ENCODE data around the gene PKM.
"Not testable (repeated sequence)": the region's sequence is repeated elsewhere in the genome, so short reads cannot be mapped to it uniquely, and the experiment has no call there.

Gene PKM

DNA sequence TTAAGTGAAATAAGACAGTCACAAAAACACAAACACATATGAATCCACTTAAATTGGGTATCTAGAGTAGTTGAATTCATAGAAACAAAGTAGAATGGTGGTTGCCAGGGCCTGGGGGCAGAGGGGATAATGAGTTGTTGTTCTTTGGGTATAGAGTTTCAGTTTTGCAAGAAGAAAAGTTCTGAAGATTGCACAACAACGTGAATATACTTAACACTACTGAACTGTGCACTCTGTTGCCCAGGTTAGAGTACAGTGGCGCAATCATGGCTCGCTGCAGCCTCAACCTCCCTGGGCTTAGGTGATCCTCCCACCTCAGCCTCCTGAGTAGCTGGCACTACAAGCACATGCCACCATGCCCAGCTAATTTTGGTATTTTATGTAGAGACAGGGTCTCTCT lies 48.3 kb downstream of the PKM start:
- H3K27me3 Mint-ChIP-seq: peaks cover 40% of the 10 kb centered on the region
- no peaks in the 10 kb centered on the region for H3K4me1 Mint-ChIP-seq
- no peaks in the 10 kb centered on the region for H3K9me3 Mint-ChIP-seq
- no peaks in the 10 kb centered on the region for H3K36me3 Mint-ChIP-seq (ENCODE audit: low read depth)
- ATAC-seq (no peak), DNase-seq (no peak)
- H3K27ac Mint-ChIP-seq: no peak overlapping the region
- H3K4me3 Mint-ChIP-seq: no peak overlapping the region

DNA sequence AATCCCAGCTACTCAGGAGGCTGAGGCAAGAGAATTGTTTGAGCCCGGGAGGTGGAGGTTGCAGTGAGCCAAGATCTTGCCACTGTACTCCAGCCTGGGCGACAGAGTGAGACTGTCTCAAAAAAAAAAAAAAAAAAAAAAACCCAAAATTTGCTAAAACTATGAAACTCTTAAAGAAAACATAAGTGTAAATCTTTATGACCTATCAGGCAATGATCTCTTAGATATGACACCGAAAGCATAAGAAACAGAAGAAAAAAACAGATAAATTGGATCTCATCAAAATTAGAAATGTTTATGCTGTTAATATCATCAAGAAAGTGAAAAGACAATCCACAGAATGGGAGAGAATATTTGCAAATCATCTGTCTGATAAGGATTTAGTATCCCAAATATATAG lies 48.7 kb downstream of the PKM start:
- DNase-seq: no peak
- Mint-ChIP-seq H3K4me3 (no peak overlapping the region), H3K27me3 (peaks cover 40% of the 10 kb centered on the region), H3K9me3 (no peaks in the 10 kb centered on the region), H3K27ac (no peak overlapping the region), H3K36me3 (ENCODE audit: low read depth) (no peaks in the 10 kb centered on the region), H3K4me1 (no peaks in the 10 kb centered on the region)
- no peak for ATAC-seq

DNA sequence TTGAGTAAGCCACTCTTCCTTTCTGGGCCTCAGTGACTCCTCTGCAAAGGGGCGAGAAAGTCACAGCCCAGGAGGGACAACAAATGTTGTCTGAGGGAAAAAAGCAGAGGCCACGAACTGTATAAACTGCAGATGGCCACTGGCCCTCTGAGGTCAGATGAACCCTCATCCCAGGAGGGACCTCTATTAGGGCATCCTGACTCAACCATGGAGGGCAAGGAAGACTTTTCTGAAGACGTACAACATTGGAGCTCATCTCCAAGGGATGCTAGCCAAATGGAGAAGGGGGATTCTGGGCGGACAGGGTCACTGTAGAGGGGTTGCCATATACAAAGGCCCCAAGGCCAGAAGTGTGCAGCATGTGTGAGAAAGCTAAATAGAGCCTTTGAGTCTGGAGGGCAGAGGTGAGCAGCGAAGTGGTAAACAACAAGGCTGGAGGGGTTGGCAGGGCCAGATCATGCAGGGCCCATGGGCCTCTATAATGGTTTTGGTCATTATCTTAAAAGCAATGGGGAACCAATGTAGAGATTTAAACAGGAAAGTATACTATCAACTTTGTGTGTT lies 50.1 kb downstream of the PKM start:
- Mint-ChIP-seq H3K27ac (no peak overlapping the region), H3K4me3 (no peak overlapping the region), H3K36me3 (ENCODE audit: low read depth) (no peaks in the 10 kb centered on the region), H3K27me3 (peaks cover 34% of the 10 kb centered on the region), H3K4me1 (no peaks in the 10 kb centered on the region), H3K9me3 (no peaks in the 10 kb centered on the region)
- DNase-seq: no peak
- no peak for ATAC-seq

DNA sequence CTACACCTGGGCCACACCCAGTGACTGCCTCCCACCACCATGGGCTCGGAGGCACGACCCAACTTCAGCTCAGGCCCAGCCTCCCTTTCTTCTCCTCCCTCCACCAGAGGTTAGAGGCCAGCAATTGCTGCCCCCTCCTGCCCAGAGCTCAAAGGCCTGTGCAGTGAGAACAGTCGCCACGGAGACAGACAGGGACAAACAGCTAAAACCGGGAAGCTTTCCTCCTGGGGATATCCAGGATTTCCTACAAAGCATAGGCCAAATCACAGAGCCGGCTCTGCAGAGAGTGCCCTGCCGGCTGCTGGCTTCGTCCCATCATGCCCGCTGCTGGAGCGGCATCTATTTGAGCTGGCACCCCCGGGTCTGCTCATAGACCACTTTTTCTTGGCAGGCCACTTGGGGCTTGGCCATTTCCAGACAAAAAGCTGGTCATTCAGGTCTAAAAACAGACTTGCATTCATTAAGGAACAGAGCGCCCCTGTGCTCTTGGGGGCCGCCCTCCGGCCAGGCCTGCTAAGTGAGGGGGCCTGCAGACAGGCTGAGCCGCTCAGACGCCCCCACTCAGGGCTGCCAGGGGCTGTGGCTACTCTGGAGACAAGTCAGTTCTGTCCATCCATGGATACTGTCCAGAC lies 50.9 kb downstream of the PKM start:
- ATAC-seq (no peak), DNase-seq (no peak)
- peaks cover 32% of the 10 kb centered on the region for H3K27me3 Mint-ChIP-seq
- H3K4me1 Mint-ChIP-seq: no peaks in the 10 kb centered on the region
- no peak overlapping the region for H3K4me3 Mint-ChIP-seq
- no peaks in the 10 kb centered on the region for H3K36me3 Mint-ChIP-seq (ENCODE audit: low read depth)
- H3K9me3 Mint-ChIP-seq: no peaks in the 10 kb centered on the region
- no peak overlapping the region for H3K27ac Mint-ChIP-seq

DNA sequence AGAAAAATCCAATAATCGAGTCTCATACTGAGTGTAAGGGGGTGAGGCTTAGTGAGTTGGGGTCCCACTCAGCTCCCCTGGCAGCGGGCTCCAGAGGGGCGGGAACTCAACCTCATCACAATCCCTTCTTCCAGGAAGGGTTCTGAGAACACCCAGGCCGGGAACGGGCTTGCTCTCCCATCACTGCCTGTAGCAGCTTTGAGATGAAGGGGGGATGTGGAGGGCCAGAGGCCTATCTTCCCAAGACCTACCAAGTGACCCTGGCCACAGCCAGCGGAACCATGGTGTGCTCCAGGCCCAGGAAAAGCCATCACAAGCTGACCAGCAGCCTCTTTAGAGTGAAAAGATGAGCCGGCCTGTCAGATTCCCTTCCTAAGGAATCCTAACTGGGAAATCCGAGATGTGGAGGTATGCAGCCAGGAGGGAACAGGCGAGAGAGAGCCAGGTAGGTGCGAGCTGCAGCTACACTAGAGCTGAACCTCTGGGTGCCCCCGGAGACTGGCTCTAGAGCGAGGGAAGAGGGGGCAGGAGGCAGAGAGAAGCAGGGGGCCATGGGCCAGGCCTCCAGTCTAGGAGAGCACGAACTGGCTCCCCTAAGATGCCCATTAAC lies 51.9 kb downstream of the PKM start:
- DNase-seq (no peak), ATAC-seq (no peak)
- no peaks in the 10 kb centered on the region for H3K9me3 Mint-ChIP-seq
- H3K27ac Mint-ChIP-seq: no peak overlapping the region
- H3K4me1 Mint-ChIP-seq: no peaks in the 10 kb centered on the region
- H3K36me3 Mint-ChIP-seq (ENCODE audit: low read depth): no peaks in the 10 kb centered on the region
- no peak overlapping the region for H3K4me3 Mint-ChIP-seq
- H3K27me3 Mint-ChIP-seq: peaks cover 31% of the 10 kb centered on the region

DNA sequence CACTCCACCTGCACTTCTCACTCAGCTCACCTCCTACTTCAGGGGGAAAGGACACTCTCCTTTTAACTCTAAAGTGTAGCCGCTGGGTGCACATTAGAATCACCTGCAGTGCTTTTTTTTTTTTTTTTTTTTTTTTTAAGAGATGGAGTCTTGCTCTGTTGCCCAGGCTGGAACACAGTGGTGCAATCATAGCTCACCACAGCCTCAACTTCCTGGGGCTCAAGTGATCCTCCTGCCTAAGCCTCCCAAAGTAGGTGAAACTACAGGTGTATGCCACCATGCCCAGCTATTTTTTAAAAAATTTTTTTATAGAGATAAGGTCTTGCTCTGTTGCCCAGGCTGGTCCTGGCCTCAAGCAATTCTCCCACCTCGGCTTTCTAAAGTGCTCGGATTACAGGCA lies 54.2 kb downstream of the PKM start:
- peaks cover 17% of the 10 kb centered on the region for H3K27me3 Mint-ChIP-seq
- no peaks in the 10 kb centered on the region for H3K4me1 Mint-ChIP-seq
- H3K4me3 Mint-ChIP-seq: no peak overlapping the region
- no peak overlapping the region for H3K27ac Mint-ChIP-seq
- ATAC-seq: no peak
- DNase-seq: no peak
- no peaks in the 10 kb centered on the region for H3K9me3 Mint-ChIP-seq
- H3K36me3 Mint-ChIP-seq (ENCODE audit: low read depth): no peaks in the 10 kb centered on the region

DNA sequence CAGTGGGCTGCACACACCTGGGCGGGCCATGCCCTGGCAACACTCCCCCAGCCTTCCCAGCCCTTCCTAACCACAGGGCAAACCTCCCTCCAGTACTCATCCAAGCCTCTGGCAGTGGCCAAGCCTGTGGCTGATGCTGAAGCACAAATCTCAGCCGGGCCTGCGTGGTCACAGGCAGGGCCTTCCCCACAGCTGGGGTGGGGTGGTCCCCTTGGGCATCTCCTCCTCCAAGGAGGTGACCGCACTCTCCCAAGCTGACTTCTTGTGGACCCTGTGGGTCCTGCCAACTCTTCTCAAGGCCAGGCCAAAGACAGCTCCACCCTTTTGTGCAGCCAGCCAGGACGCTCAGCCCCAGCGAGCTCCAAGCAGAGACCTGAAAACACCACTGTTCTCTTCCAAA lies 54.8 kb downstream of the PKM start:
- no peak for ATAC-seq
- Mint-ChIP-seq H3K27me3 (peaks cover 13% of the 10 kb centered on the region), H3K36me3 (ENCODE audit: low read depth) (no peaks in the 10 kb centered on the region)

DNA sequence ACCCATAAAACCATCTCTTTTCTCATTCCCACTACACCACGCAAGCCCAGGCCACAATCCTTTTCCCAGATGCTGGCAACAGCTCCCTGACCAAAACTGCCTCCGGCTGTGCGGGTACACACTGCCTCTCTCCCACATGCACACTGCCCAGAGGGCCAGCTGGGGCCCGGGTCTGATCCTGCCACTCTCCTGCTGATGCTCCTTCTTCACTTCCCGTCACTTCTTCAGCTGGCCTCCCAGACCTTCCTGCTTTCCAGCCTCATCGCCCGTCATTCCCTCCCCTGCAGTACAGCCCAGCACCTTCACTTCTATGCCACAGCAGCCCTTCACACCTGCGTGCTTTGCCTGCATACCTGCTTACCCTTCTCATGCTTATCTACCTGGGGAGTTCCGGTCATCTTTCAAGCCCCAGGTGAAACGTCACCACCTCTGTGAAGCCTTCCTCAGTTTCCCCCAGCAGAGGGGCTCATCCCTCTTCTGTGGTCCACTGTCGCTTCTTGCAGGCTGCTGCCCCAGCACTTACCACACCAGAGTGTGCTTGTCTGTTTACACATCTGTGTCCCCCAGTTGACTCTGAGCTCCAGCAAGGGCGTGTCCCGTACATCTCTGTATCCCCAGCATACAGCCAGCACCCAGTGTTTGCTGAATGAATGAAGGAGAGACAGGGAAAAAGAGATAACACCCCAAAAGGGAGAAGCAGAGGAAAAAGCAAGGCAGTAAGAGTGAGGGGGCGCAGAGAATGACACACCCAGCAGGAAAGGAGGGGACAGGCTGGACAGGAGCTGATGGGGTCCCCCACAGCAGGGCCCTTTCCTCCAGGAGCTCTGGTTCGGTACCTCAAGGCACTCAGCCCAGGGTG lies 55.6 kb downstream of the PKM start:
- H3K9me3 Mint-ChIP-seq: no peaks in the 10 kb centered on the region
- H3K4me1 Mint-ChIP-seq: no peaks in the 10 kb centered on the region
- H3K4me3 Mint-ChIP-seq: no peak overlapping the region
- DNase-seq: no peak
- H3K36me3 Mint-ChIP-seq (ENCODE audit: low read depth): no peaks in the 10 kb centered on the region
- H3K27me3 Mint-ChIP-seq: peaks cover 9% of the 10 kb centered on the region
- no peak overlapping the region for H3K27ac Mint-ChIP-seq
- ATAC-seq: no peak

More for the DNA sequence above, 54.8 kb downstream of the PKM start:
- no peak overlapping the region for H3K4me3 Mint-ChIP-seq
- H3K4me1 Mint-ChIP-seq: no peaks in the 10 kb centered on the region
- no peak overlapping the region for H3K27ac Mint-ChIP-seq
- no peak for DNase-seq
- H3K9me3 Mint-ChIP-seq: no peaks in the 10 kb centered on the region

DNA sequence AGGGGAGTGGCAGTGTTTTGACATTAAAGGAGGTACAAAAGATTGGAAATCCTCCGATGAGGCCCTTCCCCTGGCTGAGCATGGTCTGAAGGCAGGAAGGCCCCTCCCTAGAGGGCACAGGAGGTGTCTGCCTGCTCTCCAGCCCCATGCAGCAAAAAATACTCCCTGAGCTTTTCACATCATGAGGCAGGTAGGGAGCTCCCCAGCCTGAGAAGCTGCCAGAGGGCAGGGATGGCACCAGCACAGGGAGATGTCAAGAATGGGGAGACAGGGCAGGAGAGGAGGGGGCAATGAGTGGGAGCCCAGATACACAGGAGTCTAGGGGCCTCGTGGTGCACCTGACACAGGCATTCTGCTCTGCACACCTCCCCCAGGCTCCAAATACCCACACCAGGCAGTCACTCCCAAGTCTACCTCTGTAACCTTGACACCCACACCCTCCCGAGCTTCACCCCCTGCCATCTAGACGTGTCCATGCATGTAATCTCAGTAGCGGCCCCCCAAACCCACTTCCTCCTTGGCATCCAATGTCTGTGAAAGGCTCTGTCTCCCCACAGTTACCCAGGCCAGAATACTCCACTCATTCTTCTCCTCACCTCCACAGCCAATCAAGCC lies 56.3 kb downstream of the PKM start:
- Mint-ChIP-seq H3K4me3 (no peak overlapping the region), H3K27ac (no peak overlapping the region), H3K27me3 (peaks cover 9% of the 10 kb centered on the region), H3K9me3 (no peaks in the 10 kb centered on the region), H3K36me3 (ENCODE audit: low read depth) (no peaks in the 10 kb centered on the region), H3K4me1 (no peaks in the 10 kb centered on the region)
- no peak for DNase-seq
- no peak for ATAC-seq

DNA sequence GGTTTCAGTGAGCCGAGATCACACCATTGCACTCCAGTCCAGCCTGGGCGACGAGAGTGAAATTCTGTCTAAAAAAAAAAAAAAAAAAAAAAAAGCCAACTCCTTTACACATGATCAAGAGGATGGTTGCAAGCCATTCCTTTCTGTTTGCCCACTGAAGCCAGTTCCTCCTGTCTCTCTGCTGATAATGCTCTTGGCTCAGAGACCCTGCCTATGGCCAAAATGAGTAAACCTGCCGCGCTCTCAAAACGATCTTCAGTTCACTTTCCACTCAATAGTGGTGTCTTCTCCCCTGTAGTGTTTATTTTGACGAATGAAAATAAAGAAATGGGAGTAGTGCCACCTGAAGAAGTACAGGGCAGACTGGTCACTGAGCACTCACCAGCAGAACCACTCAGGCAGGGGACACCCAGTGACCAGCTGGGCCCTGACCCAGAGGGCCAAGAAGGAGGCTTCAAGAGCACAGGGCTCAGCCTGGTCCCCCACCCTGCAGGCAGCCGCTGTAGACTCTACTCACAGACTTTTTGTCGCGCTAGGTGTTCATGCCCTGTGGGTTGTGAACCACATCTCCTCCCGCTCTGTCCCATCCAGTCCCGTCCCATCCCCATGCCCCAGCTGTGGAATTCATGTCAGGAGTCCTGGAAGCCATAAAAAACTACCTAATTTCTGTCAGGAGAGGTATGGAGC lies 57.0 kb downstream of the PKM start:
- H3K27me3 Mint-ChIP-seq: peaks cover 9% of the 10 kb centered on the region
- H3K4me1 Mint-ChIP-seq: no peaks in the 10 kb centered on the region
- no peaks in the 10 kb centered on the region for H3K9me3 Mint-ChIP-seq
- ATAC-seq (no peak), DNase-seq (no peak)
- no peak overlapping the region for H3K4me3 Mint-ChIP-seq
- H3K36me3 Mint-ChIP-seq (ENCODE audit: low read depth): no peaks in the 10 kb centered on the region
- no peak overlapping the region for H3K27ac Mint-ChIP-seq

DNA sequence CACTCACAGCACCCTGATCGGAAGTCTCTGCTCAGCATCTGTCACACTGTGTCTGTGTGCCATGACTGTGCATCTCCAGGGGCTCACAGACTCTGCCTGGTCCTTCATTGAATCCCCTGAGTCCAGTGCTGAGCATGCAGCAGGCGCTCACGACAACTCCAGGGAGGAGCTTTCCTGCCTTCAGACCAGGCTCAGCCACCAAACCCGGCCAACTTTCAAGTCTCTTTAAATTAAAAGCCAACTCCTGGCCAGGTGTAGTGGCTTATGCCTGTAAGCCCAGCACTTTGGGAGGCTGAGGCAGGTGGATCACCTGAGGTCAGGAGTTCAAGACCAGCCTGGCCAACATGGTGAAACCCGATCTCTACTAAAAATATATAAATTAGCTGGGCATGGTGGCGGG lies 57.6 kb downstream of the PKM start:
- ATAC-seq (no peak), DNase-seq (no peak)
- Mint-ChIP-seq H3K4me3 (no peak overlapping the region), H3K27ac (no peak overlapping the region), H3K36me3 (ENCODE audit: low read depth) (no peaks in the 10 kb centered on the region), H3K9me3 (no peaks in the 10 kb centered on the region), H3K4me1 (peaks cover 1% of the 10 kb centered on the region), H3K27me3 (peaks cover 9% of the 10 kb centered on the region)

DNA sequence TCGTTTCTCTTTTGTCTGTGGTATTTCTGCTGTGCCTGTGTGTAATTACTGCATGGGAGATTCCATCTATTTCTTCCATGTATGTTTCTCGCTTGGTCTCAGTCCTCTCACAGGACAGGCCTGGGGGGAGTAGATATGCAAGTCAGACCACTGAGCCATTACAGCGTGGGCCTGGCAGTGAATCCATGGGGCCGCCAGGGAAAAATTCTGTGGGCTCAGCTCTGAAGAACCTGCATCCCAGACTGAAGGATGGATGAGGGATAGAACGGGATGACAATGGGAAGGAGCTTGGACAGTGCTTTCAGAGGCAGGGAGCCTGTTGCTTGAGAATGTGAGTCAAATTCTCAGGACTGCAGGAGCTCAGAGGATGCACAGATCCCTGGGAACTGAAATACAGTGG lies 58.2 kb downstream of the PKM start:
- no peak for DNase-seq
- Mint-ChIP-seq H3K9me3 (no peaks in the 10 kb centered on the region), H3K4me3 (no peak overlapping the region), H3K4me1 (peaks cover 1% of the 10 kb centered on the region), H3K27me3 (peaks cover 9% of the 10 kb centered on the region), H3K27ac (no peak overlapping the region), H3K36me3 (ENCODE audit: low read depth) (no peaks in the 10 kb centered on the region)
- no peak for ATAC-seq

DNA sequence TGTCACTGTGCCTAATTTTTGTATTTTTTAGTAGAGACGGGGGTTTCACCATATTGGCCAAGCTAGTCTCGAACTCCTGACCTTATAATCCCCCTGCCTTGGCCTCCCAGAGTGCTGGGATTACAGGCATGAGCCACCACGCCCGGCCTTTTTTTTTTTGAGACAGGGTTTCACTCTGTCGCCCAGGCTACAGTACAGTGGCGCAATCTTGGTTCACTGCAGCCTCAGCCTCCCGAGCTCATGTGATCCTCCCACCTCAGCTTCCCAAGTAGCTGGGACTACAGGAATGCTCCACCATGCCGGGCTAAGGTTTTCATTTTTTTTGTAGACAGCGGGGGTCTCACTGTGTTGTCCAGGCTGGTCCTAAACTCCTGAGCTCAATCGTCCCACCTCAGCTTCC lies 59.0 kb downstream of the PKM start:
- not testable (repeated sequence) for H3K4me1 Mint-ChIP-seq; H3K36me3 Mint-ChIP-seq (ENCODE audit: low read depth); H3K4me3 Mint-ChIP-seq; H3K27ac Mint-ChIP-seq; DNase-seq; ATAC-seq; H3K9me3 Mint-ChIP-seq; H3K27me3 Mint-ChIP-seq

DNA sequence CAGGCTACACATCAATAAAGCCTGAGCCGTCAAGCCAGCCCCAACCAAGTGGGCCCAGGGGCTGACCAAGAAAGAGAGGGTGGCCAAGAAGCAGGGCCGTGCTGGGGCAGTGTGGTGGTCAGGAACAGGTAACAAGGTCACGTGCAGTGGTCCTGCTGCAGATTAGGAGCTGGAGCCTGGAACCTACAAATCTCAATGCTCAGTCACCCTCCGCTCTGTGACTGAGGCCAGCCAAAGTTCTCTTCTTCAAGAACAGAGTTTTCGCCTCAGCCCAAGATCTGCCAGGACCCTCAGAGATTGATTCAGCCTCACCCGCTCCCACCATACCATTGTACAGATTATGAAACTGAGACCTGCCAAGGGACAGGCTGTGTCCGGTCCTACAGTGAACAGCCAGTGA lies 60.3 kb downstream of the PKM start:
- no peak overlapping the region for H3K27ac Mint-ChIP-seq
- no peak for DNase-seq
- H3K36me3 Mint-ChIP-seq (ENCODE audit: low read depth): no peaks in the 10 kb centered on the region
- ATAC-seq: no peak
- no peaks in the 10 kb centered on the region for H3K9me3 Mint-ChIP-seq
- H3K27me3 Mint-ChIP-seq: peaks cover 9% of the 10 kb centered on the region
- no peak overlapping the region for H3K4me3 Mint-ChIP-seq
- peaks cover 1% of the 10 kb centered on the region for H3K4me1 Mint-ChIP-seq
